Astrocyte (in vitro differentiated cells and primary cell): ENCODE results near the gene BACH2. TPM values are rescaled to one million over a fixed set of nuclear protein-coding genes. Genes with fewer than 3 reads are reported as not detected.

Experiments used
- DNase-seq: peaks from one replicate; pipeline ENCODE4 v3.0.0-alpha.2; 2010; ENCODE audit warnings: low read depth
- FAIRE-seq: peaks from 2 replicates; lab custom pipeline; 2011; peaks lifted over from hg19 to GRCh38; lab: Jason Lieb, UNC
- H2AFZ ChIP-seq: 2 replicates; pipeline ENCODE4 v1.6.0; 2012; ENCODE audit warnings: low read depth, low read length, inconsistent platforms
- H3K27ac ChIP-seq: 2 replicates; pipeline ENCODE4 v1.5.1; 2011; ENCODE audit warnings: low read depth, low read length, inconsistent platforms
- H3K27me3 ChIP-seq: 2 replicates; pipeline ENCODE4 v1.6.0; 2011; ENCODE audit warnings: low read length, inconsistent platforms; ENCODE audit not compliant: insufficient read depth
- H3K36me3 ChIP-seq: 2 replicates; pipeline ENCODE4 v1.5.1; 2011; ENCODE audit warnings: low read length, inconsistent platforms; ENCODE audit not compliant: insufficient read depth
- H3K4me1 ChIP-seq: 2 replicates; pipeline ENCODE4 v1.5.1; 2011; ENCODE audit warnings: low read length, inconsistent platforms; ENCODE audit not compliant: insufficient read depth
- H3K4me2 ChIP-seq: 2 replicates; pipeline ENCODE4 v1.6.0; 2012; ENCODE audit warnings: low read length, inconsistent platforms
- H3K4me3 ChIP-seq: 2 replicates; pipeline ENCODE4 v1.5.1; 2011; ENCODE audit warnings: low read depth, mild to moderate bottlenecking, low read length, inconsistent platforms; ENCODE audit not compliant: insufficient read depth
- H3K79me2 ChIP-seq: 2 replicates; pipeline ENCODE4 v1.6.0; 2012; ENCODE audit warnings: mild to moderate bottlenecking, low read length, inconsistent platforms; ENCODE audit not compliant: insufficient read depth
- H3K9ac ChIP-seq: 2 replicates; pipeline ENCODE4 v1.6.0; 2012; ENCODE audit warnings: mild to moderate bottlenecking, low read length, inconsistent platforms
- H3K9me3 ChIP-seq: 2 replicates; pipeline ENCODE4 v1.5.1; 2012; ENCODE audit warnings: low read depth, mild to moderate bottlenecking, low read length, inconsistent platforms; ENCODE audit not compliant: insufficient read depth
- H4K20me1 ChIP-seq: 2 replicates; pipeline ENCODE4 v1.6.0; 2012; ENCODE audit warnings: low read length, inconsistent platforms; ENCODE audit not compliant: insufficient read depth
- H3K27ac Mint-ChIP-seq: one replicate; pipeline ENCODE4 v1.8.0; 2021; ENCODE audit warnings: mild to moderate bottlenecking, mixed read lengths; ENCODE audit not compliant: unreplicated experiment
- H3K27me3 Mint-ChIP-seq: one replicate; pipeline ENCODE4 v1.8.0; 2021; ENCODE audit warnings: low read depth, mixed read lengths; ENCODE audit not compliant: unreplicated experiment
- H3K36me3 Mint-ChIP-seq: one replicate; pipeline ENCODE4 v1.8.0; 2021; ENCODE audit warnings: low read depth, mixed read lengths; ENCODE audit not compliant: unreplicated experiment
- H3K4me1 Mint-ChIP-seq: one replicate; pipeline ENCODE4 v1.8.0; 2021; ENCODE audit warnings: low read depth, mixed read lengths; ENCODE audit not compliant: unreplicated experiment
- H3K4me3 Mint-ChIP-seq: one replicate; pipeline ENCODE4 v1.8.0; 2021; ENCODE audit warnings: mild to moderate bottlenecking, moderate library complexity, mixed read lengths; ENCODE audit not compliant: unreplicated experiment
- H3K9me3 Mint-ChIP-seq: one replicate; pipeline ENCODE4 v1.8.0; 2021; ENCODE audit warnings: mild to moderate bottlenecking, mixed read lengths; ENCODE audit not compliant: unreplicated experiment
- CTCF ChIP-seq: IDR thresholded peaks from 2 replicates; pipeline ENCODE4 v1.5.1; 2011; ENCODE audit warnings: low read depth, mild to moderate bottlenecking, inconsistent platforms, low read length, moderate library complexity; ENCODE audit not compliant: insufficient read depth
- EZH2 ChIP-seq: IDR thresholded peaks from 2 replicates; pipeline ENCODE4 v1.6.1; 2012; ENCODE audit warnings: mild to moderate bottlenecking, low read length, inconsistent platforms; ENCODE audit not compliant: insufficient read depth
- total RNA-seq: library from RNA; stranded (reverse); gene quantifications from 2 replicates; pipeline ENCODE4 v1.2.1, GENCODE V29; 2021

Gene BACH2
- total RNA-seq, 1 donor from 2014 or later = 17.5 TPM

GRCh38 chr6:90113389-90113788, 183.3 kb downstream of the BACH2 start:
- no peaks in the 10 kb centered on the region for H3K27me3 ChIP-seq
- Mint-ChIP-seq H3K4me1 (no peaks in the 10 kb centered on the region), H3K4me3 (no peak overlapping the region), H3K27me3 (no peaks in the 10 kb centered on the region), H3K27ac (no peak overlapping the region), H3K9me3 (peaks cover 25% of the 10 kb centered on the region), H3K36me3 (peaks cover 9% of the 10 kb centered on the region)
- no peak for FAIRE-seq
- H3K4me2 ChIP-seq = no peak overlapping the region
- no peak for DNase-seq
- peaks cover 5% of the 10 kb centered on the region for H3K9me3 ChIP-seq
- no peak overlapping the region for H3K9ac ChIP-seq
- H3K4me3 ChIP-seq = no peak overlapping the region
- H4K20me1 ChIP-seq = no peaks in the 10 kb centered on the region
- H3K36me3 ChIP-seq = no peaks in the 10 kb centered on the region
- no peaks in the 10 kb centered on the region for H3K79me2 ChIP-seq
- H3K4me1 ChIP-seq = no peaks in the 10 kb centered on the region
- TF ChIP-seq CTCF (no peak), EZH2 (no peak)
- no peak overlapping the region for H2AFZ ChIP-seq
- H3K27ac ChIP-seq = no peak overlapping the region

- H3K36me3 ChIP-seq = no peaks in the 10 kb centered on the region
- Mint-ChIP-seq H3K27me3 (no peaks in the 10 kb centered on the region), H3K9me3 (peaks cover 23% of the 10 kb centered on the region), H3K27ac (no peak overlapping the region), H3K36me3 (peaks cover 9% of the 10 kb centered on the region), H3K4me3 (no peak overlapping the region), H3K4me1 (no peaks in the 10 kb centered on the region)
- no peak for FAIRE-seq
- H4K20me1 ChIP-seq = no peaks in the 10 kb centered on the region
- TF ChIP-seq CTCF (no peak), EZH2 (no peak)
- no peak overlapping the region for H3K27ac ChIP-seq
- no peaks in the 10 kb centered on the region for H3K27me3 ChIP-seq
- no peak overlapping the region for H3K4me3 ChIP-seq
- H3K9me3 ChIP-seq = peaks cover 5% of the 10 kb centered on the region
- H3K9ac ChIP-seq = no peak overlapping the region
- DNase-seq = no peak
- H2AFZ ChIP-seq = no peak overlapping the region
- no peaks in the 10 kb centered on the region for H3K4me1 ChIP-seq
- no peak overlapping the region for H3K4me2 ChIP-seq
- no peaks in the 10 kb centered on the region for H3K79me2 ChIP-seq
Observed at GRCh38 chr6:90111387-90111786, 185.3 kb downstream of the BACH2 start.

- no peaks in the 10 kb centered on the region for H3K27me3 ChIP-seq
- H3K36me3 Mint-ChIP-seq = peaks cover 9% of the 10 kb centered on the region
- TF ChIP-seq EZH2 = no peak
- no peak for TF ChIP-seq CTCF
- H3K27me3 Mint-ChIP-seq = no peaks in the 10 kb centered on the region
- H3K79me2 ChIP-seq = no peaks in the 10 kb centered on the region
- no peak overlapping the region for H3K27ac Mint-ChIP-seq
- H3K4me2 ChIP-seq = no peak overlapping the region
- peaks cover 23% of the 10 kb centered on the region for H3K9me3 Mint-ChIP-seq
- no peak overlapping the region for H3K4me3 ChIP-seq
- no peak overlapping the region for H2AFZ ChIP-seq
- no peaks in the 10 kb centered on the region for H3K36me3 ChIP-seq
- DNase-seq = no peak
- no peak overlapping the region for H3K9ac ChIP-seq
- FAIRE-seq = no peak
- no peaks in the 10 kb centered on the region for H4K20me1 ChIP-seq
- H3K4me1 ChIP-seq = no peaks in the 10 kb centered on the region
- H3K4me3 Mint-ChIP-seq = no peak overlapping the region
- H3K4me1 Mint-ChIP-seq = no peaks in the 10 kb centered on the region
- H3K27ac ChIP-seq = no peak overlapping the region
- peaks cover 4% of the 10 kb centered on the region for H3K9me3 ChIP-seq
Observed at GRCh38 chr6:90110971-90111370, 185.7 kb downstream of the BACH2 start.
